ENCODE measurements around the gene DMAC1. TPM values are rescaled to one million over a fixed set of nuclear protein-coding genes. Genes with fewer than 3 reads are reported as not detected.

DMAC1 gene
- total and polyA plus RNA-seq, 7 donors, result 17.2 to 21.4 (median 19.9) TPM

DNA sequence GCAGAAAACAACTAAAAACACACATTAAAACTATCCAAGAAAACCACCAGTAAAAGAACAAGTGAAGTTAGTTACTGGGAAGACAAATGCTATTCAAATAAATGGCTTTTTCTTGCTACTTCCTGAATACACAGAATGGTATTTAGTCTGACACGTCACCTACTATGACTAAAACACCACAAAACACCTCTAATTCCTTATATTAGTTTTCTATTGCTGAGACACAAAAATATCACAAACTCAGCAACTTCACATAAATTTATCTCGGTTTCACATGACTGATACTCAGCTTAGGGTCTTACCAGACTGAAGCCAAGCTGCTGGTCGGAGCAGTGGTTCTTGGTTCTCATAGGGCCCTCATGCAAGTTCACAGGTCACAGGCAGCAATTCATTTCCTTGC lies 5.4 kb downstream of the DMAC1 start:
- no peak for DNase-seq
- intact Hi-C loops (cut with DNase I), result no loop called here
- Histone ChIP-seq H3K9me3 (no peaks in the 10 kb centered on the region), H3K4me3 (no peak overlapping the region), H3K27me3 (no peaks in the 10 kb centered on the region), H3K36me3 (peaks cover 0 to 53% (median 2%) of the 10 kb centered on the region in 4 donors), H3K4me1 (peaks cover 0 to 12% (median 7%) of the 10 kb centered on the region in 4 donors), H3K27ac (no peak overlapping the region)
- TF ChIP-seq EP300 (IDR thresholded peaks at IDR 0.05) (no peak), POLR2AphosphoS5 (IDR thresholded peaks at IDR 0.05) (no peak), POLR2A (IDR thresholded peaks at IDR 0.05) (no peak)
- TF ChIP-seq, protein P1, sequence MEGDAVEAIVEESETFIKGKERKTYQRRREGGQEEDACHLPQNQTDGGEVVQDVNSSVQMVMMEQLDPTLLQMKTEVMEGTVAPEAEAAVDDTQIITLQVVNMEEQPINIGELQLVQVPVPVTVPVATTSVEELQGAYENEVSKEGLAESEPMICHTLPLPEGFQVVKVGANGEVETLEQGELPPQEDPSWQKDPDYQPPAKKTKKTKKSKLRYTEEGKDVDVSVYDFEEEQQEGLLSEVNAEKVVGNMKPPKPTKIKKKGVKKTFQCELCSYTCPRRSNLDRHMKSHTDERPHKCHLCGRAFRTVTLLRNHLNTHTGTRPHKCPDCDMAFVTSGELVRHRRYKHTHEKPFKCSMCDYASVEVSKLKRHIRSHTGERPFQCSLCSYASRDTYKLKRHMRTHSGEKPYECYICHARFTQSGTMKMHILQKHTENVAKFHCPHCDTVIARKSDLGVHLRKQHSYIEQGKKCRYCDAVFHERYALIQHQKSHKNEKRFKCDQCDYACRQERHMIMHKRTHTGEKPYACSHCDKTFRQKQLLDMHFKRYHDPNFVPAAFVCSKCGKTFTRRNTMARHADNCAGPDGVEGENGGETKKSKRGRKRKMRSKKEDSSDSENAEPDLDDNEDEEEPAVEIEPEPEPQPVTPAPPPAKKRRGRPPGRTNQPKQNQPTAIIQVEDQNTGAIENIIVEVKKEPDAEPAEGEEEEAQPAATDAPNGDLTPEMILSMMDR (IDR thresholded peaks at IDR 0.05), result no peak
- WGBS, 2 donors, result 90 to 91% methylated on average over 3 of the region's 3 CpGs

DNA sequence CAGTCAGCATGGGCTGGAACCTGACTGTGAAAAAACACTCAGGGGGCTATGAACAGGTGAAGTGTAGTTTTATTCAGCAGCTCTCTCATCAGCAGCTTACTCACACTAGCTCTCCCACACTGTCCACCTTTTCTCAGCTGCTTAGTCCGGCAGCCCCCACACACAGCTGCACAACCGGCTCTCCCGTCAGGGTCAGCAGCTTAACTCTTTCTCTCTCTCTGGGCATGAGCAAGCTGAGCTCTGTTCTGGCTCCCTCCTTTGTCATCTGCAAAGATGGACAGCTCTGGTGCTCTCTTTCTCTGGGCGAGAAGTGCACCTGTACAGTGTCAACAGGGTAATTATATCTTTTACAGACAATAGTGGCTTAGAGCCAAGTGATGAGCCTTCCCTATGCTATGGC lies 8.2 kb downstream of the DMAC1 start:
- WGBS, 2 donors, result 75 to 80% methylated on average over 4 of the region's 4 CpGs
- TF ChIP-seq POLR2A (IDR thresholded peaks at IDR 0.05), result no peak
- Histone ChIP-seq H3K9me3 (no peaks in the 10 kb centered on the region), H3K27me3 (no peaks in the 10 kb centered on the region), H3K4me3 (no peak overlapping the region), H3K4me1 (no peaks in the 10 kb centered on the region), H3K36me3 (peaks cover 0 to 40% (median 2%) of the 10 kb centered on the region in 4 donors), H3K27ac (no peak overlapping the region)
- DNase-seq, result no peak
- intact Hi-C loops (cut with DNase I), result no loop called here

DNA sequence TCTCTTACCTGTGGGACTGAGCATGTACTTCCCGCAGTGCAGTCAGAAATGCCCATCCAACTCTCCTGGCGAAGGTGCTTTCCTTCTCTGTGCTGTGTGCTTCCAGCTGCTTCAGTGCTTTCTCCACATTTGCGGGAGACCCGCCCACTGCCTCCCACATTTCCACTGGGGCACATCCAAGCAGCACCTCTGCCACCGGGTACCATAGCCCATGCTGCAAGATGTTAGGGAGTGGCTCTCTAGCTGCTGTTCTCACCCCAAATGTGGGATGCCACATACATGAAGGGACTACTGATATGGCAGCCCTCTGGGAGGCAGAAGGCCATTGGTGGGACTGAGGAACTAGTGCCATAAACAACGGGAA lies 8.8 kb downstream of the DMAC1 start:
- TF ChIP-seq POLR2AphosphoS5 (IDR thresholded peaks at IDR 0.05) (no peak), EP300 (IDR thresholded peaks at IDR 0.05) (no peak), POLR2A (IDR thresholded peaks at IDR 0.05) (no peak)
- TF ChIP-seq, protein P1 (IDR thresholded peaks at IDR 0.05), result no peak
- intact Hi-C loops (cut with DNase I), result no loop called here
- H3K27me3 ChIP-seq, result no peaks in the 10 kb centered on the region
- no peaks in the 10 kb centered on the region for H3K9me3 ChIP-seq
- 93 to 94% methylated on average over 6 of the region's 6 CpGs for WGBS, 2 donors
- H3K27ac ChIP-seq, result no peak overlapping the region
- no peak for DNase-seq
- peaks cover 0 to 34% (median 2%) of the 10 kb centered on the region in 4 donors for H3K36me3 ChIP-seq
- no peaks in the 10 kb centered on the region for H3K4me1 ChIP-seq
- H3K4me3 ChIP-seq, result no peak overlapping the region

DNA sequence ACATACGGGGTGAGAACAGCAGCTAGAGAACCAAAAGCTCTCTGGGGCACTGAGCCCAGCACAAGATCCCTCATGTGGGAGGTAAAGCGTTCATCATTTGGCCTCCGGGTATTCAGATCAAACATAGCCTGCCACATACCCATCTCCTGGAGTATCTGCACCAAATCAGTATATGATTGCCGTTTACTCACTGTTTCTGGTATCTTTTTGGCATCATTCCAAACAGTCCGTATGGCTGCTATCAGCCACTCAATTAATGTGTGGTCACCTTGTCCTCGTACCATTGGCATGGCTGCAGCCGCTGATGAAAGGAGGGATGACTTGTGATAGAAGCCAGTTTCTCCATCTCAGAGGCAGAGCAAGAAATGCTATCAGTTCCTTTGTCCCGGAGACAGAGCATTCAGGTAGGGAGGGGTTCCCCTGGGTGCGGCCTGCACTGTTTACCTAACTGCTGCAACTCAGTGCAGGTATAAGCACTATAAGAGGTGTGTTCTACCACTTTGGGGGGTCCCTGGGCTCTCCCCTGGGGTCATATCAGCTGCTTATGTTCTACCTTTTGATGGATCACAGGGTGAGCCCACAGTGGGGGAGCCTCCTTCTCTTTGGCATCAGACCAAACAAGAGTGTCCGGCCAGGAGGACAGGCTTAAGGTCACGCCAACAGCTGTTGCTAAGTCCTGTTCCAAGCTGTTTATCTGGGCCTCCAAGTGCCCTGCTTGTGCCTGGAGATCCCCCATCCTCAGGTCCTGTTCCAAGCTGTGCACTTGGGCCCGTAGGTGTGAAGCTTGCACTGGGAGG lies 9.4 kb downstream of the DMAC1 start:
- 31 to 71% methylated on average over 12 of the region's 12 CpGs for WGBS, 2 donors
- no peaks in the 10 kb centered on the region for H3K9me3 ChIP-seq
- intact Hi-C loops (cut with DNase I), result no loop called here

DNA sequence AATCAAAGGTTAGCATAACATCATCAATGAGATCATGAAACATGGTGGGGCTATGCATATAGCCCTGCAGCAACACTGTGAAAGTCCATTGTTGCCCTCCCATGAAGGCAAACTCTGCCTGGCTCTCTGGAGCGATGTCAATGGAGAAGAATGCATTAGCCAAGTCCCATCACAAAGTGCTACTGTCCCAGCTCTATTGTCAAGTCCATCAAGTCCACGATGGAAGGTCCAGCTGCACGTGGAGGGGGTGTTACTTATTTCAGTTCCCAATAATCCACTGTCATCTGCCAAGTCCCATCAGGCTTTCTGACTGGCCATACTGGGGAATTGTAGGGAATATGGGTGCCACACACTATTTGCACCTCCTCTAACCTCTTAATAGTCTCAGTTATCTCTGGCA lies 10.8 kb downstream of the DMAC1 start:
- H3K36me3 ChIP-seq, result peaks cover 0 to 14% (median 0%) of the 10 kb centered on the region in 4 donors
- no peaks in the 10 kb centered on the region for H3K27me3 ChIP-seq
- no peak for DNase-seq
- TF ChIP-seq, protein P1 (IDR thresholded peaks at IDR 0.05), result no peak
- TF ChIP-seq POLR2A (IDR thresholded peaks at IDR 0.05), result no peak
- no peak for TF ChIP-seq POLR2AphosphoS5 (IDR thresholded peaks at IDR 0.05)
- TF ChIP-seq EP300 (IDR thresholded peaks at IDR 0.05), result no peak
- WGBS, 2 donors, result 96 to 97% methylated on average over 3 of the region's 3 CpGs
- no peak overlapping the region for H3K4me3 ChIP-seq
- H3K27ac ChIP-seq, result no peak overlapping the region
- intact Hi-C loops (cut with DNase I), result no loop called here
- no peaks in the 10 kb centered on the region for H3K4me1 ChIP-seq
- H3K9me3 ChIP-seq, result no peaks in the 10 kb centered on the region

More for the DNA sequence above, 9.4 kb downstream of the DMAC1 start:
- Histone ChIP-seq H3K4me3 (no peak overlapping the region), H3K4me1 (no peaks in the 10 kb centered on the region), H3K36me3 (peaks cover 0 to 28% (median under 1%) of the 10 kb centered on the region in 4 donors), H3K27ac (no peak overlapping the region), H3K27me3 (no peaks in the 10 kb centered on the region)
- no peak for TF ChIP-seq EP300 (IDR thresholded peaks at IDR 0.05)
- no peak for DNase-seq

DNA sequence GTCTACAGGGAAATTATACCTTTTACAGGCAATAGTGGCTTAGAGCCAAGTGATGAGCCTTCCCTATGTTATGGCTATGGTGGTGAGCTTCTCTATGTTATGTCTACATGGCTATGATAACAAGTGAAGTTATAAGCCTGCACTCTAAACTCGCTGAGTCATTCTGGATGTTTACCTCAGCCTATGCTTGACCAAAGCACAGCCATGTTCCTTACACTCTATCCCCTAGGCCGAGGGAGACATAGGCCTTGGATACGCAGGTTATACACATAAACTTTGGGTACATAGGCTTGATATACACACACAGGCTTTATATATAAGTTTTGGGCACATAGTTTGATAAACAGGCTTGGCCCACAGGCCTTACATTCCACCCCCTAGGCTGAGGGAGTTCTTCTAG lies 13.8 kb downstream of the DMAC1 start:
- Histone ChIP-seq H3K9me3 (no peaks in the 10 kb centered on the region), H3K36me3 (no peaks in the 10 kb centered on the region), H3K27ac (no peak overlapping the region), H3K4me3 (no peak overlapping the region), H3K27me3 (no peaks in the 10 kb centered on the region), H3K4me1 (no peaks in the 10 kb centered on the region)
- DNase-seq, result no peak
- TF ChIP-seq POLR2AphosphoS5 (IDR thresholded peaks at IDR 0.05), result no peak
- TF ChIP-seq, protein P1 (IDR thresholded peaks at IDR 0.05), result no peak
- TF ChIP-seq EP300 (IDR thresholded peaks at IDR 0.05), result no peak
- no peak for TF ChIP-seq POLR2A (IDR thresholded peaks at IDR 0.05)
- intact Hi-C loops (cut with DNase I), result no loop called here
- 76 to 95% methylated on average over 3 of the region's 3 CpGs for WGBS, 2 donors

Measured in sigmoid colon (tissue), 7 donors.